Suppressor macrophage (primary cell): ENCODE results near the gene SENP6.
"Not testable (repeated sequence)": the region's sequence is repeated elsewhere in the genome, so short reads cannot be mapped to it uniquely, and the experiment has no call there.

Experiments used
- DNase-seq, 4 experiments: peaks; one replicate each; pipeline ENCODE4 v3.0.0-alpha.2; 2020 to 2022

The SENP6 gene

DNA sequence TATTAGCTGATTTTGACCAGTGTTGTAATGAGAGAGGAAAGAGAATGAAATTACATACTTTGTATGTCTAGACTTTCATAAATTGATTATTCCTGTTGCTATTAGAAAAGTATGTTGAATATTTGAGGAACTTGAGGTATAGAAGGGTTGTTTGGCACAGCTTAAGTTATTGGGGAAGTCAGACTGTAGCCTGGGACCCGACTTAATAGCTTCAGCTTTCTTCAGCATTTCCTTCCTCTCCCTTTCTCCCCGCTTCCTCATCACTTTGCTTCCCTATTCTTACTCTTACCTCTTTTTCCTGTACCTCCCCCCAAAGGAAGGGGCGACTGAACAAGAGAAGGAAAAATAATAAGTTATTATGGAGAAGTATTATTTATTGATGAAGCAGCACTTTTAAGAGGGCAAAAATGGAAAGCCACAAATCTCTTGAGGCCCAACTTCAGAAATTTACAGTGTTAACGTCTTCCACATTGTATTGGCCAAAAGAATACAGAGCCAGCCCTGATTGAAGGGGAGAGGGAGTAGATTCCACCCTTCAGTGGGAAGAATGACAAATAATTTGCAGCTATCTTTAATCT, 7.4 kb downstream of the SENP6 start:
- peak; percentile 46 to 81 (median 74) for DNase-seq

DNA sequence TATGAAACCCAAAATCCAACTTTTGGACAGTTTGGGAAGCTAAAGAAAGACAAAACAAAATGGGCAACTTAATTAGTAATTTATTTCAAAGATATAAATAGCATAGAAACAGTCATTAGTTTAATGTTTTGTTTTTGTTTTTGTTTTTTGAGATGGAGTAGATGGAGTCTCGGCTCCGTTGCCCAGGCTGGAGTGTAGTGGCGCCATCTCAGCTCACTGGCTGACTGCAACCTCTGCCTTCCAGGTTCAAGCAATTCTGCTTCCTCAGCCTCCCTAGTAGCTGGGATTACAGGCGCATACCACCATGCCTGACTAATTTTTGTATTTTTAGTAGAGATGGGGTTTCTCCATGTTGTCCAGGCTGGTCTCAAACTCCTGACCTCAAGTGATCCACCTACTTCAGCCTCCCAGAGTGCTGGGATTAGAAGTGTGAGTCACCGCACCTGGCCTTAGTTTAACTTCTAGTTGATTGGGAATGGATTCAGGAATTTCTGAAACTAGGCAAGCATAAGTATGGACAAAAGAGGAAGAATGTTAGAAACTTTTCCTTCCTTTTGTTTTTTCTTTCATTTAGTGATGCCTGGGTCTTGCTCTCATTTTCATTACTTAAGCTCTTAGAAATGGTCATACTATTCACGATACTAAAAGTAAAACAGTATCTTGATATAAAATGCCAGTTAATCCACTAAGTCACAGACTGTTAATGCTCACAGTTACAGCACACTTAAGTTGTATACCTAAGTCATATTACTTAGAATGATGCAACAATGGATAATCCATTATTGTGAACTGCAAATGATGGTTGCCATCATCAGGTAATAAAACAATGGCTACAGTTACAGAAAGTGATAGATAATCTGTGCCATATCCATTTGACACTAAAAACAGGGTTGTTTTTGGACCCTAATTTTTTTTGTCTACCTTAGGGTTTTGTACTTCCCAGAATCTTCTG, 8.2 kb downstream of the SENP6 start:
- DNase-seq = no peak

DNA sequence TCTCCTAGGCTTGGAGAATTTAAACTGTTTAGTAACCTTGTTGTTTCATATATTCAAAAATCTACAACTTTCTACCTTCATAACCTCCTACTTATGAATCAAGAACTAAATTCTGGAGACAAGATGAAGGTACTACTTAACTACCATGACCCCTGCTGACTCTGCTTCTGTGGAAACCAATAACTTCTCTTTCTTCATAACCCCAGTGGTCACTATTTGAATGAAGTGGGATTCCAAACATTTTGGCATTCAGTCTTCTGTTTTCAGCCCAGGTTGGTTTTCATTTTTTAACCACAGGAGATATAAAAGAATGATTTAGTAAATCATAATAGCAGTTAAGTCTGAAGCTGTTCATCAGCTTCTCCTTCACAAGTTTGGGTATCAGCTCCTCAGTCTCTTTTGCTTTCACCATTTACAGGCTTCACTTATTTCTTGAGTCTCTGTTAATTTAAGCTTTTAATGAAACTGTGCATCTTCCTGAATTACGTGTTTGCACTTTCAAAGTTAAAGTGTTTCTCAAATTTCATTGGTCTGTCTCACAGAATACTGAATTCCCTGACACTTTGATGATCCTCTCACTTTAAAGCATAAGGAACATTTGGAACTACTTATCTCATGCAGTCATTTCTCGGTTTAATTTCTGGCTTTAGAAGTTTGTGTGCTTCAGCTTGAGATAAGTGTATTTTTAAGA, 9.5 kb downstream of the SENP6 start:
- DNase-seq = no peak

DNA sequence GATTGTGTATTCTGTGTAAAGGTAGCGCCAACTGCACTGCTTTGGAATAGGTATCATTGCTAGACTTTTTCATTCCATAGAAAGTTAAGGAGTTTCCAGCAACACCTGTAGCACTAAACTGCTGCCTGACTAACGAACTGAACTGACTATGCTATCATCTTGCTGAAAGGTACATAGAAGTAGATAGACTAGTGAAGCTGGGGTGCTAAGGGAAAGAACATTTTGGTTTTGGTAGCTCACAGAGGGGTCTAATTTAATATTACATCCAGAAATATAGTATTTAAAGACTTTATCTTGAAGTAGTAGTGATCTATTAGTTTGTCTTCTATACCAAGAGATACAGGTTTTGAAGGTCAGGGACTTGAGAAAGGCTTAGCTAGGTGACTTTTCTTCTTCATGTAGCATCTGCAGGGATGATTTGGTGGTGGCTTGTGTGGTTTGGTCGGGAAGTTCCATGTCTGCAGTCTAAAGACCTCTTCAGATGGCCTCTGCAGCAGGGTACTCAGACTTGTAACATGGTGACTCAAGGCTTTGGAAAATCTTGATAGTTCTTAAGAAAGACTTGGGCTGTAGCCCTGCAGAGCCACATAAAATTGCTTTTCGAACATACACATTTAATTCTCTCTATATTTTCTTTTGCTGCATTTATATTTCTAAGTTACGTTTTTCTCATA, 10.2 kb downstream of the SENP6 start:
- no peak for DNase-seq

DNA sequence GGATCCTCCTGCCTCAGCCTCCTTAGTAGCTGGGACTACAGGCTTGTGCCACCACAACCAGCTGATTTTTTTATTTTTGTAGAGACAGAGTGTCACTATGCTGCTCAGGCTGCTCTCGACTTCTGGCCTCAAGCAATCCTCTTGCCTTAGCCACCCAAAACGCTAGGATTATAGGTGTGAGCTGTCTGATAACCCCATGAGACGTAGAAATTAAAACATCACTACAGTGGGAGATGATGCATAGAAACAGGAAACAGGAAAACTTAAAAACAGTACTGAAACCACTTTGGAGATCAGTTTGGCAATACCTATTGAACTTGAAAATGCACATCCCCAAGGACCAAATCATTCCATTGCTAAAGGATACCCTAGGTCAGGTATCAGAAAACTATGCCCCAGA, 10.8 kb downstream of the SENP6 start:
- DNase-seq = peak in 1 of 4 experiments; percentile 13

DNA sequence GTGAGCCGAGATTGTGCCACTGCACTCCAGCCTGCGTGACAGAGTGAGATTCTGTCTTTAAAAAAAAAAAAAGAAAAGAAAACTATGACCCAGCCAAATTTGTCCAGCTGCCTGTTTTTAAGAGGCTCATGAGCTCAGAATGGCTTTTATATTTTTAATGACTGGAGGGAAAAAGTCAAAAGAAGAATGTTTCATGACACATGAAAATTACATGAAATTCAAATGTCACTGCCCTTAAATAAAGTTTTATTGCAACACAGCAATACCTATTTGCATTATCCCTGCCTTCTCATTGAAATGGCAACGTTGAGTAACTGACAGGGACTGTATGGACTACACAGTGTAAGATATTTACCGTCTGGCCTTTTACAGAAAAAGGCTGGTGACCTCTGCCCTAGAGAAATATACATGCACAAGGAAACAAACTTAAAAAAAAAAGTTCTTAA, 11.4 kb downstream of the SENP6 start:
- DNase-seq = no peak

DNA sequence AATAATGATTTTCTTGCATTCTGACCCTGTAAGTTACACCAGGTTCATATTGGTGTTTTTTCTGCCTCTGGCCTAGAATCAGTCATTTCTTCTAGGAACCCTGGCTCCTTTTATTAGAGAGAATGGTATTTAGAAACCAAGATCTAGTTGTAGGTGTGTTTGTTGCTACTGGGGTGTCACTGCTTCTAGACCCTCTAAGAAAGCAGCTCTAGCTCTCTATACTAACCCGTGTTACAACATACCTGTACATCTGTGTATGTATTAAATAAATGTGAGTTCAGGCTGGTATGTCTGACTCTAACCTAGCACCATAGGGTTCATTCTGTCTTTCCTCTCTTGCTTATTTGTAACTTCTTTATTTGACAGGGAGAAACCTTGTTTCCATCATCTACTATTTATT, 16.8 kb downstream of the SENP6 start:
- no peak for DNase-seq

DNA sequence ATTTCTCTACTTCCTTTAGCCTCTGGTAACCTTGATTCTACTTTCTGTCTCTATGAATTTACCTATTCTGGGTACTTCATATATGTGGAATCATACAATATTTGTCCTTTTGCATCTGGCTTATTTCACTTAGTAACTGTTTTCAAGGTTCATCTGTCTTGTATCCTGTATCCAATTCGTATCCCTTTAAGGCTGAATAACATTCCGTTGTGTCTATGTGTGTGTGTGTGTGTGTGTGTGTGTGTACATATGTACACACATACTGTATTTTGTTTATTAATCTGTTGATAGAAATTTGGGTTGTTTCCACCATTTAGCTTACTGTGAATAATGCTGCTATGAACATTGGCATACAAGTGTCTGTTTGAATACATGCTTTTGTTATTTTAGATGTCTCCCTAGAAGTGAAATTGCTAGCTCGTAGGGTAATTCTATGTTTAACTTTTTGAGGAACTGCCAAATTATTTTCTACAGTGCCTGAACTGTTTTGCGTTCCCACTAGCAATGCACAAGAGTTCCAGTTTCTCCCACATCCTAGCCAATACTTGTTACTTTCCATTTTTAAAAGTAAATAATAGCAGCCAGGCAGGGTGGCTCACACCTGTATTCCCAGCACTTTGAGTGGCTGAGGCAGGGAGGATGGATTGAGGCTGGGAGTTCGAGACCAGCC, 17.7 kb downstream of the SENP6 start:
- DNase-seq = peak in 3 of 4 experiments; percentile 3 to 37 (median 32)

DNA sequence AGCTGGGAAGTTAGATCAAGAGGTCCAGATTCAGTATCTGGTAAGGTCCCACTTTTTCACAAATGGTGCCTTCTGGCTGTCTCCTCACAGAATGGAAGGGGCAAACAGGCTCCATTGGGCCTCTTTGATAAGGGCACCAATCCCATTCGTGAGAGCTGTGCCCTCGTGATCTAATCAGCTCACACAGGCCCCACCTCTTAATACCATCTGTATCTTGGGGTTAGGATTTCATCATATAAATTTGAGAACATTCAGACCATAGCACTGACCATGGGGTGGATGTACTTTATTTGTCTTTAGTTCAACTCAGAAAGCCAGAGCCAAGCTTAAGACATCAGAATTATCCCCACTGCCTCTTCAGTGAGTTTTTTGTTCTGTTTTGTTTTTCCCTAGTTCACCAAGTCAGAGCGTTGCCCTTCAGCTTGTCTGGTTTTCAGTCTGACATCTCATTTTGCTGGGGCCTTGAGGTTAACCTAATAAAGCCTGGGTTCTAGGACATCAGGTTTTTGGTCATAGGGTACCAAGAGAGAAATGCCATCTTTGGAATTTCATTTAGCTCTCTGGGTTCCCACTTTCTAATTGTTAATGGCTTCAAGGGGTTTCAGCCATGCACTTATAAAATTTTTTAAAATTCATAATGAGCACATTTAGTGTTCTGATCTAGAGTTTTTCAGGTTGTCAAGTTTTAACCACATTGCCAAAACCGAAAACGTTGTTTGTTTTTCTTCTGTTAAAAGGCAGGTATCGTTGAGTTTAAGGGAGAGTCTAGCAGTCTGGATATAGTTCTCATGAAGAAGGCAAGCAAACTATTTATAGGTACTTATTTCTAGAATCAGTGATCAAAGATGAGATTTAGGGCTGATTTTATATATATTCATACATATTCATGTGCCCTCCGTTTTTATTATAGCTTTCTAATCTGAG, 19.0 kb downstream of the SENP6 start:
- DNase-seq = no peak

DNA sequence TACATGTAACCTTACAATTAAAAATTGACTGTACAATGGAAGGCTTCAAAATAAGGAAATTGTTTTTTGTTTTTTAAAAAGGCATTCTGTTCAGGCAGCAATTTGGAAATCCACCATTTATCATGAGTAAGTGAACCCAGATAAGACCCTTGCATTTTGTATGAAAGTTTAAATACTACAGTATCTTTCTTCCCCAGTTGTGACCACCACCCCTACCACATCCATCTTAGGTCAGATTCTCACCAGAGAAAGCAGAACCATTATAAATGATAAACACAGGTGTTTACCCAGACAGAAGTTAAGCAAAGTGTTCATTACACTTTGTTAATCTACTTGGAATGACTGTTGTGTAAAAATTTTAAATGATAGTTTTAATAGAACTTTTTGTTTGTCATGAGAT, 20.2 kb downstream of the SENP6 start:
- DNase-seq = no peak

DNA sequence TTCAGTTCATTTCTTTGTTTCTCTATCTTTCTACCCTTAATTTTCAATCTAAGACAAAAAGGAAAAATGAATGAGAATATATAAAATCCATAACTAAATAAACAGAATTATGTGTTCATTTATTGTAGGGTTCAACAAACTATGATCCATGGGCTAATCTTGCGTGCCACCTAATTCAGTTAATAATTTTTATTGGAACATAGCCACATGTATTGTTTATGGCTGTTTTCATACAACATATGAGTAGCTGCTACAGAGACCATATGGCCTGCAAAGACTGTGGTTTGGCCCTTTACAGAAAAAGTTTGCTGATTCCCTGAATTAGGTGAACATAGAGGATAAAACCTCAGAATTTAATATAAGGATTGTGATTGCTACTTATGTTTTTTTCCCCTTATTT, 21.8 kb downstream of the SENP6 start:
- DNase-seq = no peak

DNA sequence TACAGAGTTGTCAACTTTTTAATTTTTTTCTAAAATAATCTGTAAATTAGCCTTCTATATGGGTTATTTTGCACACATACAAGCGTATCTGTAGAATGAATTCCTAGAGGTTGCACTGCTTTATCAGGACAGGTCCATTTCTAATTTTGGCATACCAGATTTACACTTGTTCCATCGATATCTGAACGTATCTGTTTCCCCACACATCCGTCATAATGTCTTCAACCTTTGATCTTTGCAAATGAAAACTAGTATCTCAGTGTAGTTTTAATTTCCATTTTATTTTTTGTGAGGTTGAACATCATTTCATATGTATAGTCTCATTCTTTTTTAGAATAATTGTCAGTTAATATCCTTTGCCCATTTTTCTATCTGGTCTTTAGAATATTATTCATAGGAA, 22.7 kb downstream of the SENP6 start:
- DNase-seq = no peak

DNA sequence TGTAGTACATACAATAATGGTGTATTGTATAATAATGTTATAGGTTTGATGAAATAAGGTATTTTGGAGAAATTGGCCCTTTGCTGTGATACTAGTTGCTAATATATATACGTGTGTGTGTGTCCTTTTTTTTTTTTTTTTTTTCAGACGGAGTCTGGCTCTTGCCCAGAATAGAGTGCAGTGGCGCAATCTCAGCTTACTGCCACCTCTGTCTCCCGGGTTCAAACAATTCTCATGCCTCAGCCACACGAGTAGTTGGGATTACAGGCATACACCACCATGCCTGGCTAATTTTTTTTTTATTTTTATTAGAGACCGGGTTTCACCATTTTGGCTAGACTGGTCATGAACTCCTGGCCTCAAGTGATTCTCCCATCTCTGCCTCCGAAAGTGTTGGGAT, 23.3 kb downstream of the SENP6 start:
- no peak for DNase-seq

DNA sequence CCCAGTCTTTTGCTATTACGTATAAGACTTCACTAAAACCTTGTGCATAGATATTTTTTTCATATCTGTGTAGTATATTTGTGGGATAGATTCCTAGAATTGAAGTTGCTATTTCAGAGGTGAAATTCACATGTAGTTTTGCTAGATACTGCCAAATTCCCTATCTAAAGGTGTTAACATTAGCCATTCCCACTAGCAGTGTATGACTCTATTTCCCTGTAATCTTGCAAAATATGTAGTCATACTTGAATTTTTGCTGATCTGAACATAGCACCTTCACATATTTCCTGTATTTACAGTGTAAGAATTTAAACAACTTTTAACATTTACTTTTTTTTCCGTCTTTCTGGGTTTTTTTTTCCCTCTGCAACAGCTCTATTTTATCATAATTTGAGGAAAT, 24.9 kb downstream of the SENP6 start:
- DNase-seq = no peak

DNA sequence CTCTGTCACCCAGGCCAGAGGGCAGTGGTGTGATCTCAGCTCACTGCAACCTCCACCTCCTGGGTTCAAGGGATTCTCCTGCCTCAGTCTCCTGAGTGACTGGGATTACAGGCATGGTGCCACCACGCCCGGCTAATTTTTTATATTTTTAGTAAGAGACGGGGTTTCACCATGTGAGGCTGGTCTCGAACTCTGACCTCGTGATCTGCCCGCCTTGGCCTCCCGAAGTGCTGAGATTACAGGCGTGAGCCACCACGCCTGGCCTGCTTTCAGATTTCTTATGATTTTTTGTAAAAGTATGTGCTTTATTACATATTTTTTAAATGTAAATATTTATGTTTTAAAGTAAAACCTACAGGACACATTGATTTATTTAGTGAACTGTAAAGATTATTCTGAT, 26.0 kb downstream of the SENP6 start:
- DNase-seq = not testable (repeated sequence)

DNA sequence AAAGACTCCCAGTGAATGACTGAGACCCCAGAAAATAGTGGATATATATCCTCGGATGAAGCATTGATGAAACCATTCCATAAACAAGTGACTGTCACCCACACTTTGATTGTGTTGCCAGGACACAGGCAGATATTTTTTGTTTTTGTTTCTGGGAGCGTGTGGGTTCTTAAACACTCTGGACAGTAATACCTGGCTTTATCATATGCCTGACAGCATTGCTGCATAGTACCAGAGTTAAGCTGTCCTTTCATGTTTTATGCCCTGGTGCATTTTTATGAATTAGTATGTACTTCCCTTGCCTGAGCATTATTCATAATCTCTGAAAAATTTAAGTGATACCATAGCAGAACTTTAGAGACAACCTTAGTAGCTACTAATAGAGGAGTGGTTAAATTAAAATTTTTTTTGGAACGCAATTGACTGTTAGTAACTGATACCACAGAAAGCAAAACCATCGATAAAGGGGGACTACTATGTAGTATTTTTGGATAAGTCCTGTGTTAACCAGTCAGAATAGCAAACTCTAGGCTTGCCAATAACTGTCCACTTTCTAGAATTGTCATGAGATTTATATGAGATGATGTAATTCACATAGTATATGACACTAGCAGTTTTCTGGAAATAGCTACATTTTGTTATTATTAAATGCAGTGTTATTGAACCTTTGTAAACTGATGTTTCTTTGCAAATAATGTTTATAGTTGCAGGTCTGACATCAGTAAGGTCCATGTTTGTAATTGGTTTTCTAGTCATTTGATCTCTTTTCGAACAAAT, 30.4 kb downstream of the SENP6 start:
- no peak for DNase-seq

DNA sequence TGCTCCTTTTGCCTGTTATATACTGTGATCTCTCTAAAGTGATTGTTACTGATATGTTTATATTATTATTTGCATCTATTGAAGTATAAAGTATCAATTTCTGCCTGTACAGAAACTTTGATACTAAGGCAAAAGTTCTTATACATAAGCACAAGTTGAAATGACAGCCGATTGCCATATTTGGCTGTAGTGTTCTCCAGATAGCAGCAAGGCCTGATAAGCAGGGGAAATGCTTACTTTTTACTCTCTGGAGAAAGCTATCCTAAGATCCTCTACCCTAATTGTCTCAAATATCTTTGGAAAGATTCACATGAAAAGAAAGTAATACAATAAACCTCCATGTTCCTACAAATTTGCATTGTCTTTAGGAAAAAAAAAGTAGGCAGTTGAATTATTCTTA, 31.4 kb downstream of the SENP6 start:
- DNase-seq = no peak

DNA sequence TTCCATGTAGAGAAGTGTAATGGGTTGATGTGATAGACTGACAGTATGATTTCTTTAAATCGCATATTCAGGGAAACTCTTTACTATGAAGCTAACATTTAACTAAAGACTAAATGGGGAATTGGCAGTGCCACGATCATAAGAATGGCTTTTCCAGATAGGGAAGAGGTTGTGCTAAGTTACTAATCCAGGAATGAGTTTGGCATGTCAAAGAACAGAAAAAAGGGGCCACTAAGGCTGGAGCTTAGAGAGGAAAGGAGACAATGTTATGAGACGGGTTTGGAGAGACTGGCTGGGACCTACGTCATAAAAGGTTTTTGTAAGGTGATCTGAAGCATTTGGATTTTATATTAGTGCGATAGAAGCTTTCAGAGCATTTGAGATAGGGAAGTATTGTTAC, 40.6 kb downstream of the SENP6 start:
- DNase-seq = no peak

DNA sequence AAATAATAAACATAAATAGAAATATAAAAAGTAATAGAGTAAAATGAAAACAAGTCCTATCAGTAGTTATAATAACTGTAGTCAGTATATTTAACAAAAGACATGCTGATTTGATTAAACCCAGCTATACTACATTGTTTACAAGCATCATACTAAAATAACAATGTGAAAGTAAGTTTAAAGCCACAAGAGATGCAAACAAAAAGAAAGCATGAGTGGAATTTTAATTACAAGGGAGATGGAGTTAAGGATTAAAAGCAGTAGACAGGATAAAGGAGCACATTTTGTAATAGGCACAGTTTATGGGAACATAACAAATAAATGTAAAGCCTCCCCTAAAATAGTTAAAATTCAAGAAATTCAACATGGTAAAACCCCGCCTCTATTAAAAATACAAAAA, 41.5 kb downstream of the SENP6 start:
- no peak for DNase-seq

DNA sequence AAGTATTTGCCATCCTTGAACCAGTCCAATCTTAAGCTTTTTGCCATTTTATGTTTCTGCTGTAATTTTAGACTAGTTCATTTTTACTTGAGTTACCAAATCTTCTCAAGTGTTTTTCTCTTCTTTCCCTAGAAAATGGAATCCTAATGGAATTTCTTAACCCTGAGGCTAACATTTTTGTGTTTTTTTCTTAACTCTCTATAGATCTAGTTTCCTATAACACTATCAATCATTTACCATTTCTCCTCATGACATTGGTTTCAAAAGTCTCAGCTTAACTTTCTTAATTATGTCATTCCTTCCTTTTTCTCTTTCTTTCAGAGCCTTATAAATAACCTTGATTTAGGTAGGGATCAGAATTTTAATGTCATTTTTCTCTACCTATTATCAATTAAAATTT, 54.8 kb downstream of the SENP6 start:
- DNase-seq = no peak
